PC-9 (cell line): Measurements from ENCODE around the gene ARHGAP36. TPM values are rescaled to one million over a fixed set of nuclear protein-coding genes. Genes with fewer than 3 reads are reported as not detected.

Experiments
- BruUV-seq: library from RNA; stranded (reverse); fragments of 400-500 nt; replicated peaks from 2 replicates; lab custom pipeline; 2021; lab: Mats Ljungman, UMichigan
- CTCF ChIA-PET: fragments of 300-600 bp; sonication (Branson Sonifier 250); formaldehyde crosslinking; loops from one replicate; lab custom pipeline; 2022; ENCODE audit warnings: antibody characterized with exemption; lab: Charles Lee
- POLR2A ChIA-PET: fragments of 300-600 bp; sonication (Branson Sonifier 250); formaldehyde crosslinking; loops from one replicate; lab custom pipeline; 2022; ENCODE audit warnings: antibody characterized with exemption; ENCODE audit not compliant: unreplicated experiment; lab: Charles Lee
- DNase-seq, 2 experiments: peaks; one replicate each; pipeline versions ENCODE4 v3.0.0 to v3.0.0-alpha.2; 2015 to 2022; ENCODE audit warnings: mixed read lengths in 1 of 2
- H2AFZ ChIP-seq: fragments of 200-600 bp; sonication (generic); 2 replicates; pipeline ENCODE4 v1.8.1; 2017; ENCODE audit warnings: antibody characterized with exemption
- H3F3A ChIP-seq: fragments of 200-600 bp; sonication (generic); 2 replicates; pipeline ENCODE4 v1.8.1; 2017; ENCODE audit warnings: antibody characterized with exemption, mild to moderate bottlenecking, low read depth; ENCODE audit not compliant: insufficient read depth
- H3K27ac ChIP-seq: fragments of 200-600 bp; sonication (generic); 2 replicates; pipeline ENCODE4 v1.6.1; 2016; ENCODE audit warnings: mixed run types
- H3K27me3 ChIP-seq: fragments of 200-600 bp; sonication (generic); 2 replicates; pipeline ENCODE4 v1.6.1; 2016; ENCODE audit warnings: low read depth, mixed run types; ENCODE audit not compliant: insufficient read depth
- H3K36me3 ChIP-seq: fragments of 200-600 bp; sonication (generic); 2 replicates; pipeline ENCODE4 v1.6.1; 2016; ENCODE audit warnings: low read depth, mixed run types
- H3K4me1 ChIP-seq: fragments of 200-600 bp; sonication (generic); replicated peaks from 2 replicates; pipeline ENCODE4 v1.6.1; 2016; ENCODE audit warnings: mixed run types; ENCODE audit not compliant: insufficient read depth
- H3K4me2 ChIP-seq: fragments of 200-600 bp; sonication (generic); 2 replicates; pipeline ENCODE4 v1.6.1; 2017; ENCODE audit warnings: mixed run types
- H3K4me3 ChIP-seq: fragments of 200-600 bp; sonication (generic); 2 replicates; pipeline ENCODE4 v1.6.1; 2016; ENCODE audit warnings: mixed run types
- H3K79me2 ChIP-seq: fragments of 200-600 bp; sonication (generic); 2 replicates; pipeline ENCODE4 v1.6.1; 2017; ENCODE audit warnings: low read depth, mixed run types
- H3K9me2 ChIP-seq: fragments of 200-600 bp; sonication (generic); 2 replicates; pipeline ENCODE4 v1.8.1; 2017; ENCODE audit warnings: mild to moderate bottlenecking; ENCODE audit not compliant: insufficient read depth
- H3K9me3 ChIP-seq: fragments of 200-600 bp; sonication (generic); 2 replicates; pipeline ENCODE4 v1.8.1; 2016; ENCODE audit warnings: low read depth; ENCODE audit not compliant: insufficient read depth
- H4K20me1 ChIP-seq: fragments of 200-600 bp; sonication (generic); 2 replicates; pipeline ENCODE4 v1.8.1; 2017; ENCODE audit not compliant: insufficient read depth
- EZH2 ChIP-seq: fragments of 200-600 bp; sonication (generic); IDR thresholded peaks from 2 replicates; pipeline ENCODE4 v1.8.0; 2017; ENCODE audit warnings: antibody characterized with exemption, low read depth
- intact Hi-C: fragments of 100-400 bp; cut with micrococcal nuclease; formaldehyde crosslinking; loops from one replicate; pipeline ENCODE4 v1.10.0; 2022; ENCODE audit not compliant: unreplicated experiment
- total RNA-seq: library from RNA; stranded (reverse); gene quantifications from 2 replicates; pipeline ENCODE4 v1.2.3, GENCODE V29; 2021
- TF ChIP-seq, protein P1 (sequence below): fragments of 200-600 bp; sonication (generic); conservative IDR thresholded peaks from 2 replicates; pipeline ENCODE4 v1.6.1; 2017; ENCODE audit warnings: mixed run types, antibody characterized with exemption, mild to moderate bottlenecking, moderate library complexity

Gene ARHGAP36
- total RNA-seq, 1 experiment from 2014 or later: not detected

DNA sequence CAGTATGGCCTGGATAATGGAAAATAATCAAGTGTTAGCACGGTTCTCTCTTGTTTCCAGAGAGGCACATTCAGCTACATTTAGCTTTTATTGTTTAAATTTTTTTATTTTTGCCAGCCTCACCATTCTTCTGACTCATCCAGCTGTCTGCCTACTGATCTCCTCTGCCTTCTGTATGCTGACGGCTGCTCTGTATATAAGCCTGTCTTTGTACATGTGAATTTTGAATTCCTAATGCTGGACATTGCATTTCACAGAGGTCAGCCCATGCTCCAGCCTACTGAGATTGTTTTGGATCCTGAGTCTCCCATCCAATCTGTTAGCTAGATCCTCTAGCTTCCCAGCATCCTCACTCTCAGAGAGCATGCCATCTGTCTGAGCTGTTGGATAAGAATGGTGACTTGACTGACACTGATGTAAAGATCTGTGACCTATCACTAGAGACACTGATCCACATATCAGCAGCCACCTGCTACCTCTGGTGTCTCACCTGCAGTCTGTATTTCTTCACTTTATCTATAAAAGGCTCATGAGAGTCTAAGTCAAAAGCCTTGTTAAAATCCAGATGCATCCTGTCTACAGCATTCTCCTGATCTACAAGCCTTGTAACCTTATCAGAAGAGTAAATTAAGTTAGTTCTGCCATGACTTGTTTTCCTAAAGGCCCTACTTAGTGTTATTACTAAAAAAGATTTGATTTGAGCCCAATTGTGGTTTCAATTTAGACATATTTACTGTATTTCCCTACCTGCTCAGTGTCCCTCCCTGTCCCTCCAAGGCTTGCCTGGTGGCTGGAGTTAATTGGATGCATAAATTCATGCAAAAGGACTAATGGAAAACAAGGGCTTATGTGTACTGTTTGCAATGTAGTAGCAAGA is 25.6 kb upstream of the ARHGAP36 start:
- no TSS peak for BruUV-seq
- Histone ChIP-seq H3F3A (no peaks in the 10 kb centered on the region), H3K36me3 (no peaks in the 10 kb centered on the region), H3K9me3 (no peaks in the 10 kb centered on the region), H3K27ac (no peak overlapping the region), H4K20me1 (no peaks in the 10 kb centered on the region), H3K27me3 (peaks cover 7% of the 10 kb centered on the region), H3K4me2 (no peak overlapping the region), H3K4me1 (no peaks in the 10 kb centered on the region), H2AFZ (no peak overlapping the region), H3K79me2 (no peaks in the 10 kb centered on the region), H3K4me3 (no peak overlapping the region), H3K9me2 (no peaks in the 10 kb centered on the region)
- ChIA-PET POLR2A (no interaction called here), CTCF (no interaction called here)
- TF ChIP-seq, protein P1, sequence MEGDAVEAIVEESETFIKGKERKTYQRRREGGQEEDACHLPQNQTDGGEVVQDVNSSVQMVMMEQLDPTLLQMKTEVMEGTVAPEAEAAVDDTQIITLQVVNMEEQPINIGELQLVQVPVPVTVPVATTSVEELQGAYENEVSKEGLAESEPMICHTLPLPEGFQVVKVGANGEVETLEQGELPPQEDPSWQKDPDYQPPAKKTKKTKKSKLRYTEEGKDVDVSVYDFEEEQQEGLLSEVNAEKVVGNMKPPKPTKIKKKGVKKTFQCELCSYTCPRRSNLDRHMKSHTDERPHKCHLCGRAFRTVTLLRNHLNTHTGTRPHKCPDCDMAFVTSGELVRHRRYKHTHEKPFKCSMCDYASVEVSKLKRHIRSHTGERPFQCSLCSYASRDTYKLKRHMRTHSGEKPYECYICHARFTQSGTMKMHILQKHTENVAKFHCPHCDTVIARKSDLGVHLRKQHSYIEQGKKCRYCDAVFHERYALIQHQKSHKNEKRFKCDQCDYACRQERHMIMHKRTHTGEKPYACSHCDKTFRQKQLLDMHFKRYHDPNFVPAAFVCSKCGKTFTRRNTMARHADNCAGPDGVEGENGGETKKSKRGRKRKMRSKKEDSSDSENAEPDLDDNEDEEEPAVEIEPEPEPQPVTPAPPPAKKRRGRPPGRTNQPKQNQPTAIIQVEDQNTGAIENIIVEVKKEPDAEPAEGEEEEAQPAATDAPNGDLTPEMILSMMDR: no peak
- no peak for TF ChIP-seq EZH2
- DNase-seq: no peak
- intact Hi-C loops: no loop called here

DNA sequence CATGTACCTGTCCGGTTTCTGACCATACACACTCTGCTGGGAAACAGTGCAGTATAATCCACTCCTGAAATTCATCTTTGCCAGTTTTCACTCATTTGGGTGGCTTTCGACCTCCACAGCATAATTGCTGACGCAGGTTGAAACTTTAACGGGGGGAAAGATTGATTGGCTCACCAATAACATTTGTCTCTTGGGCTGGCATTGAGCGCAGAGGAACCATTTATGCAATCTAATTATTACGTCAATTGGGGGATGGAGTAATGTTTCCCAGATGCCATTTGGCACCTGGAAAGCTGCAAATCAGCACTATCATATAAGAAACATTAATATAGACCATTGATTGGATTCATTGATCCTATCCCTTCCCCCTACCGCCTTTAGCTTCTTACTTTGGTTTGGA is 24.1 kb upstream of the ARHGAP36 start:
- H3K9me3 ChIP-seq: no peaks in the 10 kb centered on the region
- H3K27me3 ChIP-seq: peaks cover 7% of the 10 kb centered on the region
- no peaks in the 10 kb centered on the region for H3K36me3 ChIP-seq
- intact Hi-C loops: no loop called here
- no peaks in the 10 kb centered on the region for H4K20me1 ChIP-seq
- no peaks in the 10 kb centered on the region for H3F3A ChIP-seq
- H3K4me3 ChIP-seq: no peak overlapping the region
- no peak overlapping the region for H3K27ac ChIP-seq
- no peak for TF ChIP-seq EZH2
- TF ChIP-seq, protein P1: no peak
- no peak overlapping the region for H3K4me2 ChIP-seq
- no peak for DNase-seq
- H2AFZ ChIP-seq: no peak overlapping the region
- H3K9me2 ChIP-seq: no peaks in the 10 kb centered on the region
- no TSS peak for BruUV-seq
- POLR2A ChIA-PET: no interaction called here
- CTCF ChIA-PET: no interaction called here
- no peaks in the 10 kb centered on the region for H3K4me1 ChIP-seq
- H3K79me2 ChIP-seq: no peaks in the 10 kb centered on the region

DNA sequence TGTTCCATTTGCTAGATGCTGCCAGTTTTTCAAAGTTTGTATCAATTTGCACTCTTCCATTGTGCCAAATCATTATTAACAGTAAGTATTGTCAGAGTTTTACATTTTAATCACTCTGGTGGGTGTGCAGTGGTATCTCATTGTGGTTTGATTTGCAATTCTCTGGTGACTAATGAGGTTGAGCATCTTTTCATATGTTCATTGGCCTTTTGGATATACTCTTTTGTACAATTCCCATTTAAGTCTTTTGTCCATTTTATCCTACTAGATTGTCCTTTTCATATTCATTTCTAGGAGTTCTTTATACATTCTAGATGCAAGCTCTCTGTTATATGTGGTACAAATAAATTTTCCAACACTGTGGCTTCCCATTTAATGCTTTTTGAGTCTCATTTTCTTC is 17.4 kb upstream of the ARHGAP36 start:
- H3K4me2 ChIP-seq: no peak overlapping the region
- H3K27me3 ChIP-seq: peaks cover 52% of the 10 kb centered on the region
- H3K79me2 ChIP-seq: no peaks in the 10 kb centered on the region
- no peaks in the 10 kb centered on the region for H4K20me1 ChIP-seq
- no peaks in the 10 kb centered on the region for H3K36me3 ChIP-seq
- POLR2A ChIA-PET: no interaction called here
- H3K4me1 ChIP-seq: no peaks in the 10 kb centered on the region
- CTCF ChIA-PET: no interaction called here
- H2AFZ ChIP-seq: no peak overlapping the region
- DNase-seq: no peak
- no peaks in the 10 kb centered on the region for H3F3A ChIP-seq
- H3K9me2 ChIP-seq: no peaks in the 10 kb centered on the region
- intact Hi-C loops: no loop called here
- H3K4me3 ChIP-seq: no peak overlapping the region
- H3K27ac ChIP-seq: no peak overlapping the region
- no peak for TF ChIP-seq EZH2
- TF ChIP-seq, protein P1: no peak
- BruUV-seq: no TSS peak
- no peaks in the 10 kb centered on the region for H3K9me3 ChIP-seq
